Measurements from ENCODE around the gene THOC2.

DNA sequence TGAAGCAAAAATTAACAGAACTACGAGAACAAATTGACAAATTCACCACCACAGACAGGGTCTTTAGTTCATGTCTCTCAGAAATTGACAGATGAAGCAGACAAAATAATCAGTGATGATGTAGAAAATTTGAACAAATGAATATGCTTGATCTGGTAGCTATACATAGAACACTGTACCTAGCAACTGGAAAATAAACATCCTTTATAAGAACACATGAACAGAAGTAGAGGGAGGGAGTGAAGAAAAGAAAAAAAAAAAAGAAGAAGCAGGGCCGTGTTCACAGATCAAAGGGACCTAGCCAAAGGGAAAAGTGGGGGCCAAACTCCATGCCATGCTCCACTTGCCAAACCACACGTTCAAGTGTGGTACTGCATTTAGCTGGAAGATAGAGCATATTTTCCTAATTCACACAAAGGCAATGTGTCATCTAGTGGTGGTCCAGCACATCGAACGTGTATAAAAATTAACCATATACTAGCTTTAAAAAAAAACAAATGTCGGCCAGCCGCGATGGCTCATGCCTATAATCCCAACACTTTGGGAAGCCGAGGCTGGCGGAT, 5.6 kb upstream of the THOC2 start:
- TF ChIP-seq, protein P1, sequence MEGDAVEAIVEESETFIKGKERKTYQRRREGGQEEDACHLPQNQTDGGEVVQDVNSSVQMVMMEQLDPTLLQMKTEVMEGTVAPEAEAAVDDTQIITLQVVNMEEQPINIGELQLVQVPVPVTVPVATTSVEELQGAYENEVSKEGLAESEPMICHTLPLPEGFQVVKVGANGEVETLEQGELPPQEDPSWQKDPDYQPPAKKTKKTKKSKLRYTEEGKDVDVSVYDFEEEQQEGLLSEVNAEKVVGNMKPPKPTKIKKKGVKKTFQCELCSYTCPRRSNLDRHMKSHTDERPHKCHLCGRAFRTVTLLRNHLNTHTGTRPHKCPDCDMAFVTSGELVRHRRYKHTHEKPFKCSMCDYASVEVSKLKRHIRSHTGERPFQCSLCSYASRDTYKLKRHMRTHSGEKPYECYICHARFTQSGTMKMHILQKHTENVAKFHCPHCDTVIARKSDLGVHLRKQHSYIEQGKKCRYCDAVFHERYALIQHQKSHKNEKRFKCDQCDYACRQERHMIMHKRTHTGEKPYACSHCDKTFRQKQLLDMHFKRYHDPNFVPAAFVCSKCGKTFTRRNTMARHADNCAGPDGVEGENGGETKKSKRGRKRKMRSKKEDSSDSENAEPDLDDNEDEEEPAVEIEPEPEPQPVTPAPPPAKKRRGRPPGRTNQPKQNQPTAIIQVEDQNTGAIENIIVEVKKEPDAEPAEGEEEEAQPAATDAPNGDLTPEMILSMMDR (IDR thresholded peaks at IDR 0.05): no peak
- no peak for TF ChIP-seq POLR2A (IDR thresholded peaks at IDR 0.05)
